CD14-positive monocyte (primary cell): ENCODE measurements around the gene NFXL1. TPM values are rescaled to one million over a fixed set of nuclear protein-coding genes. Genes with fewer than 3 reads are reported as not detected.
A peak's percentile ranks its signal among the peaks of the same experiment; 100 is the strongest.
"Not testable (repeated sequence)": the region's sequence is repeated elsewhere in the genome, so short reads cannot be mapped to it uniquely, and the experiment has no call there.

ENCODE experiments used
- DNase-seq, 3 donors: peaks; one replicate each; pipeline ENCODE4 v3.0.0-alpha.2; 2011 to 2022
- H2AFZ ChIP-seq: 2 replicates; pipeline ENCODE4 v1.6.0; 2012; ENCODE audit warnings: mild to moderate bottlenecking, low read depth, low read length, inconsistent platforms; ENCODE audit not compliant: insufficient read depth, poor library complexity, severe bottlenecking
- H3K27ac ChIP-seq, 2 donors: 1 replicate in 1 of 2; 2 replicates in 1 of 2; pipeline ENCODE4 v1.5.1; 2012 to 2013; ENCODE audit warnings: low read length in 2 of 2, control low read depth in 1 of 2, inconsistent platforms in 1 of 2, low read depth in 1 of 2, mild to moderate bottlenecking in 1 of 2
- H3K27me3 ChIP-seq, 2 donors: one replicate each; pipeline versions ENCODE4 v1.6.0 to v1.6.1; 2011 to 2013; ENCODE audit warnings: low read length in 2 of 2; ENCODE audit not compliant: control insufficient read depth in 2 of 2, insufficient read depth in 2 of 2
- H3K36me3 ChIP-seq, 2 donors: replicated peaks in 1 of 2; 1 replicate in 1 of 2; 2 replicates in 1 of 2; pipeline versions ENCODE4 v1.5.1 to v1.6.1; 2012 to 2013; ENCODE audit warnings: low read length in 2 of 2, control low read depth in 1 of 2, inconsistent platforms in 1 of 2, mild to moderate bottlenecking in 1 of 2; ENCODE audit not compliant: insufficient read depth in 2 of 2, control insufficient read depth in 1 of 2
- H3K4me1 ChIP-seq, 2 donors: 1 replicate in 1 of 2; 2 replicates in 1 of 2; pipeline versions ENCODE4 v1.5.1 to v1.6.1; 2012 to 2013; ENCODE audit warnings: low read length in 2 of 2, control low read depth in 1 of 2, inconsistent platforms in 1 of 2, mild to moderate bottlenecking in 1 of 2, moderate library complexity in 1 of 2; ENCODE audit not compliant: insufficient read depth in 2 of 2, control insufficient read depth in 1 of 2
- H3K4me2 ChIP-seq: replicated peaks from 2 replicates; pipeline ENCODE3; 2012; ENCODE audit warnings: low read length, moderate library complexity, mild to moderate bottlenecking; ENCODE audit not compliant: poor library complexity, severe bottlenecking; ENCODE audit errors: extremely low read depth
- H3K4me3 ChIP-seq, 3 experiments: fragments of 200-600 bp in 1 of 3; sonication (generic) in 1 of 3; replicated peaks in 1 of 3; 1 replicate in 2 of 3; 2 replicates in 1 of 3; pipeline ENCODE4 v1.5.1; 2011 to 2013; ENCODE audit warnings: low read length in 3 of 3, mild to moderate bottlenecking in 3 of 3, control low read depth in 2 of 3, low read depth in 2 of 3, inconsistent platforms in 1 of 3, moderate library complexity in 1 of 3
- H3K79me2 ChIP-seq: 2 replicates; pipeline ENCODE4 v1.6.0; 2012; ENCODE audit warnings: mild to moderate bottlenecking, control low read depth, inconsistent platforms, low read length, moderate library complexity; ENCODE audit not compliant: insufficient read depth
- H3K9ac ChIP-seq: 2 replicates; pipeline ENCODE4 v1.6.0; 2017; ENCODE audit warnings: low read length, mild to moderate bottlenecking; ENCODE audit not compliant: insufficient read depth, poor library complexity, severe bottlenecking
- H3K9me3 ChIP-seq, 2 donors: replicated peaks in 1 of 2; 1 replicate in 1 of 2; 2 replicates in 1 of 2; pipeline versions ENCODE4 v1.5.1 to v1.6.1; 2012 to 2013; ENCODE audit warnings: low read length in 2 of 2, control low read depth in 1 of 2; ENCODE audit not compliant: control insufficient read depth in 1 of 2, insufficient read depth in 1 of 2
- H4K20me1 ChIP-seq: 2 replicates; pipeline ENCODE4 v1.6.0; 2012; ENCODE audit warnings: mild to moderate bottlenecking, low read length, control low read depth, moderate library complexity; ENCODE audit not compliant: insufficient read depth
- H3K27ac Mint-ChIP-seq, 7 donors: one replicate each; pipeline ENCODE4 v1.8.0; 2020; ENCODE audit warnings: mild to moderate bottlenecking in 7 of 7, mixed read lengths in 7 of 7, moderate library complexity in 6 of 7, inconsistent platforms in 2 of 7
- H3K27me3 Mint-ChIP-seq, 3 donors: one replicate each; pipeline ENCODE4 v1.8.0; 2021 to 2022; ENCODE audit warnings: low read depth in 3 of 3, mild to moderate bottlenecking in 3 of 3, mixed read lengths in 3 of 3, moderate library complexity in 3 of 3, inconsistent platforms in 1 of 3
- H3K36me3 Mint-ChIP-seq, 2 donors: one replicate each; pipeline ENCODE4 v1.8.0; 2020; ENCODE audit warnings: mixed read lengths in 2 of 2, inconsistent platforms in 1 of 2, mild to moderate bottlenecking in 1 of 2
- H3K4me1 Mint-ChIP-seq: one replicate; pipeline ENCODE4 v1.8.0; 2020; ENCODE audit warnings: mild to moderate bottlenecking, mixed read lengths
- H3K4me3 Mint-ChIP-seq, 2 donors: one replicate each; pipeline ENCODE4 v1.8.0; 2020; ENCODE audit warnings: mild to moderate bottlenecking in 2 of 2, mixed read lengths in 2 of 2, moderate library complexity in 1 of 2
- H3K9me3 Mint-ChIP-seq, 7 donors: one replicate each; pipeline ENCODE4 v1.8.0; 2020 to 2022; ENCODE audit warnings: mixed read lengths in 7 of 7, mild to moderate bottlenecking in 6 of 7, moderate library complexity in 6 of 7, inconsistent platforms in 2 of 7
- CTCF ChIP-seq: fragments of 200-600 bp; IDR thresholded peaks from one replicate; pipeline ENCODE4 v1.8.0; 2022; ENCODE audit warnings: antibody characterized with exemption, mild to moderate bottlenecking
- WGBS: methylation state at CpG from one replicate; pipeline ENCODE4 v1.1.5; 2013; ENCODE audit warnings: missing lambda C conversion rate; ENCODE audit not compliant: insufficient coverage; 5-methylcytosine and 5-hydroxymethylcytosine counted together
- intact Hi-C, 2 donors: fragments of 100-400 bp; cut with micrococcal nuclease; formaldehyde crosslinking; loops; one replicate each; pipeline versions ENCODE4 v1.15.0 to v1.15.1; 2023
- polyA plus RNA-seq, 3 donors: library from polyadenylated mRNA; depleted of rRNA in 1 of 3; unstranded in 2 of 3; stranded (reverse) in 1 of 3; fragments of 300-500 nt in 2 of 3; fragments of >200 nt in 1 of 3; fragmentation: Illumina TruSeq in 2 of 3; gene quantifications; 1 replicate in 2 of 3; 2 replicates in 1 of 3; pipeline ENCODE4 v1.2.3, GENCODE V29; 2012 to 2021

Gene NFXL1
- polyA plus RNA-seq, 3 donors, result 3.6 to 26.2 (median 10.6) TPM

- intact Hi-C loops, result loop anchor here in 1 of 2 donors (10.0 kb wide), 1 partner anchor 118 kb away; no protein-coding TSS in a partner anchor
- peak overlapping the region in 1 of 3 experiments; percentile 68 for H3K4me3 ChIP-seq
- DNase-seq, result peak; percentile 28 to 44 (median 30)
- Mint-ChIP-seq H3K4me3 (peak overlapping the region; percentile 70 to 81), H3K9me3 (peaks cover under 1 to 33% (median 19%) of the 10 kb centered on the region in 7 donors), H3K4me1 (peaks cover 48% of the 10 kb centered on the region), H3K36me3 (peaks cover 3 to 12% of the 10 kb centered on the region in 2 donors), H3K27ac (peak overlapping the region in 3 of 7 donors; percentile 22 to 42 (median 22)), H3K27me3 (peaks cover 0 to 5% (median 2%) of the 10 kb centered on the region in 3 donors)
- no peaks in the 10 kb centered on the region for H3K36me3 ChIP-seq
- 6% methylated on average over 14 of the region's 15 CpGs for WGBS
- peaks cover 5 to 14% of the 10 kb centered on the region in 2 donors for H3K9me3 ChIP-seq
- H2AFZ ChIP-seq, result peak overlapping the region; percentile 76
- no peak overlapping the region for H3K27ac ChIP-seq
- H3K4me2 ChIP-seq, result peak overlapping the region; percentile 68
- no peaks in the 10 kb centered on the region for H4K20me1 ChIP-seq
- H3K4me1 ChIP-seq, result peaks cover 15 to 53% of the 10 kb centered on the region in 2 donors
- peak; percentile 67 for TF ChIP-seq CTCF
- no peaks in the 10 kb centered on the region for H3K27me3 ChIP-seq
- no peak overlapping the region for H3K9ac ChIP-seq
- no peaks in the 10 kb centered on the region for H3K79me2 ChIP-seq
Observed at GRCh38 chr4:47926667-47927258, 12.4 kb upstream of the NFXL1 start.

- H4K20me1 ChIP-seq, H3K79me2 ChIP-seq, H3K9ac ChIP-seq, H3K4me2 ChIP-seq, H3K4me3 Mint-ChIP-seq, H3K36me3 ChIP-seq, H3K4me3 ChIP-seq, H3K27me3 ChIP-seq, H3K27me3 Mint-ChIP-seq, H2AFZ ChIP-seq: not testable (repeated sequence)
- Mint-ChIP-seq H3K27ac (peak overlapping the region; percentile 50 to 89 (median 76)), H3K4me1 (peaks cover 59% of the 10 kb centered on the region), H3K36me3 (peaks cover 9 to 12% of the 10 kb centered on the region in 2 donors), H3K9me3 (peaks cover 23 to 58% (median 37%) of the 10 kb centered on the region in 7 donors)
- peak; percentile 70 to 87 (median 81) for DNase-seq
- Histone ChIP-seq H3K9me3 (peaks cover 5 to 14% of the 10 kb centered on the region in 2 donors), H3K27ac (peak overlapping the region in 1 of 2 donors; percentile 82), H3K4me1 (peaks cover 11 to 53% of the 10 kb centered on the region in 2 donors)
- intact Hi-C loops, result loop anchor here in 1 of 2 donors (10.0 kb wide), 1 partner anchor 122 kb away; no protein-coding TSS in a partner anchor
- WGBS, result 2% methylated on average over 7 of the region's 8 CpGs
Observed at GRCh38 chr4:47923261-47923608, 8.9 kb upstream of the NFXL1 start.

GRCh38 chr4:47922436-47923260 lies 8.3 kb upstream of the NFXL1 start:
- not testable (repeated sequence) for H4K20me1 ChIP-seq, H3K79me2 ChIP-seq, H3K9ac ChIP-seq, H3K27me3 Mint-ChIP-seq, H3K27me3 ChIP-seq, H3K36me3 ChIP-seq, H3K4me2 ChIP-seq, H3K4me3 Mint-ChIP-seq, H2AFZ ChIP-seq
- intact Hi-C loops, result loop anchor here in 1 of 2 donors (10.0 kb wide), 1 partner anchor 122 kb away; no protein-coding TSS in a partner anchor
- H3K4me1 ChIP-seq, result peaks cover 11 to 53% of the 10 kb centered on the region in 2 donors
- H3K9me3 ChIP-seq, result peaks cover 5 to 14% of the 10 kb centered on the region in 2 donors
- Mint-ChIP-seq H3K36me3 (peaks cover 9 to 12% of the 10 kb centered on the region in 2 donors), H3K27ac (peak overlapping the region in 5 of 7 donors; percentile 57 to 91 (median 80)), H3K4me1 (peaks cover 59% of the 10 kb centered on the region), H3K9me3 (peaks cover 23 to 58% (median 38%) of the 10 kb centered on the region in 7 donors)
- H3K4me3 ChIP-seq, result peak overlapping the region in 1 of 3 experiments; percentile 28
- DNase-seq, result peak in 2 of 3 donors; percentile 25
- 75% methylated on average over 14 of the region's 17 CpGs for WGBS
- peak overlapping the region; percentile 45 to 75 for H3K27ac ChIP-seq
